OCI-LY7 (cell line): ENCODE measurements around the gene SRRM4.

Experiments
- EZH2phosphoT487 ChIP-seq: fragments of 200-600 bp; sonication (generic); IDR thresholded peaks from 2 replicates; pipeline ENCODE4 v1.6.1; 2018; ENCODE audit warnings: low read depth, borderline replicate concordance, mild to moderate bottlenecking, mixed run types, antibody characterized with exemption, low read length, moderate library complexity, mixed read lengths
- TF ChIP-seq, protein P1 (sequence below): fragments of 200-600 bp; sonication (generic); conservative IDR thresholded peaks from 2 replicates; pipeline ENCODE4 v1.5.1; 2014; ENCODE audit warnings: mild to moderate bottlenecking, antibody characterized with exemption, low read length, moderate library complexity, mixed read lengths

DNA sequence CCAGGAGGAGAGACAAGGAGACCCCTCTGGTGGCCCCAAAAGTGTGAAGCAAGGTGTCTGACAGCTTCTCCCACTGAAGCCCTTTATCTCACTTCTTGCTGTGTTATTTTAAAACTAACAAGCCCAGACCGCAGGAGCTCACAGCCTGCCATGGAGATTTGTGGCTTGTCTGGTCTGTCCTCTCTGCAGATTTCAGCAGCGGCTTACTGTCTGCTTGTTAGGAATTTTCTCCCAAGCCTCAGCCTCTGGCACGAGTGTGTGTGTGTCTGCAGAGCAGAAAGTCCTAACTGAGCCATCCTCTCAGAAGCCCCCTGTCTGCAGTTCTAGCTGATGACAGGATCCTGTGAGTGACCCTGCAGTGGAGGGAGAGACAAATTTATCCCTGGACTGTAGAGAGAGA lies 109.5 kb downstream of the SRRM4 start:
- TF ChIP-seq, protein P1, sequence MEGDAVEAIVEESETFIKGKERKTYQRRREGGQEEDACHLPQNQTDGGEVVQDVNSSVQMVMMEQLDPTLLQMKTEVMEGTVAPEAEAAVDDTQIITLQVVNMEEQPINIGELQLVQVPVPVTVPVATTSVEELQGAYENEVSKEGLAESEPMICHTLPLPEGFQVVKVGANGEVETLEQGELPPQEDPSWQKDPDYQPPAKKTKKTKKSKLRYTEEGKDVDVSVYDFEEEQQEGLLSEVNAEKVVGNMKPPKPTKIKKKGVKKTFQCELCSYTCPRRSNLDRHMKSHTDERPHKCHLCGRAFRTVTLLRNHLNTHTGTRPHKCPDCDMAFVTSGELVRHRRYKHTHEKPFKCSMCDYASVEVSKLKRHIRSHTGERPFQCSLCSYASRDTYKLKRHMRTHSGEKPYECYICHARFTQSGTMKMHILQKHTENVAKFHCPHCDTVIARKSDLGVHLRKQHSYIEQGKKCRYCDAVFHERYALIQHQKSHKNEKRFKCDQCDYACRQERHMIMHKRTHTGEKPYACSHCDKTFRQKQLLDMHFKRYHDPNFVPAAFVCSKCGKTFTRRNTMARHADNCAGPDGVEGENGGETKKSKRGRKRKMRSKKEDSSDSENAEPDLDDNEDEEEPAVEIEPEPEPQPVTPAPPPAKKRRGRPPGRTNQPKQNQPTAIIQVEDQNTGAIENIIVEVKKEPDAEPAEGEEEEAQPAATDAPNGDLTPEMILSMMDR = no peak
- no peak for TF ChIP-seq EZH2phosphoT487
